ENCODE data around the gene AHDC1. TPM values are rescaled to one million over a fixed set of nuclear protein-coding genes. Genes with fewer than 3 reads are reported as not detected.

The AHDC1 gene
- total RNA-seq, 2 experiments from 2014 or later: 26.3 to 27.6 TPM

DNA sequence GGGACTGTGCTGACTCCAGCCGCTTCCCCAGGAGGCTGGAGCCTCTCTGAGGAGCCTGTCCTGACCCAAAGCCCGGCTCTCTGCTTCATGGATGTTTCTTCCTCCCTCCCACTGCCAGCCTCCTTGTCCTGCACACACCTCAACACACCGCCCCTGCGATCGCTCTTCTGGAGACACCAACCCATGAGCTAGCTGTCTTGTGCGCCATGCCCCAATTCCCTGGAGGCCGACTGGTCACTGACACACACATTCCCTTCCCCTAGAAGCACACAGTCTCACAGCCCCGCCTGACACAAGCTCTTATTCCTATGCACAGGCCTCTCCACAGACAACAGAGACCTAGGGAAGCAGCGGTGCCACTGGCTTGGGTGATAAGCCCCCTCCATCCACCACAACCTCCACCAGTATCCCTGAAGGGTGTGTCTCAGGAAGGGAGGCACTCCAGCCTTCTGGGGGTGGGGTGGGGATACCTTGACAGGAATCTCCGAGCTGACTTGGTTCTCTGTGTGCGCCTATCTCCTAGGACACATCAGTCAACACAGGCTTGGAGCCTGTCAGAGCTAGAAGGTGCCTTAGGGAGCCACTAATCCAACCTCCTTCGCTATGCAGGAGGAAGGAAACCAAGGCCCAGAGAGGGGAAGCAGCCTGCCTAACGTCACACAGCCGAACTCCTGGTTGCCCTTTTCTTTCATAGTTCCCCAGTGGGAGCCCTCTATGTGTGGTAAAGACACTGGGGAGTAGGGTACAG lies 31.1 kb downstream of the AHDC1 start:
- DNase-seq (no peak), ATAC-seq (no peak)
- CTCF ChIA-PET: interaction anchor here (0.9 to 15.1 kb wide), 3 partner anchors 18 to 96 kb away, joined by 3 to 178 read pairs (median 3); no protein-coding TSS in a partner anchor
- H3K4me3 Mint-ChIP-seq: no peak overlapping the region
- H3K4me1 Mint-ChIP-seq (ENCODE audit: low read depth): peaks cover 24% of the 10 kb centered on the region
- H3K36me3 Mint-ChIP-seq (ENCODE audit: low read depth): no peaks in the 10 kb centered on the region
- TF ChIP-seq, protein P1, sequence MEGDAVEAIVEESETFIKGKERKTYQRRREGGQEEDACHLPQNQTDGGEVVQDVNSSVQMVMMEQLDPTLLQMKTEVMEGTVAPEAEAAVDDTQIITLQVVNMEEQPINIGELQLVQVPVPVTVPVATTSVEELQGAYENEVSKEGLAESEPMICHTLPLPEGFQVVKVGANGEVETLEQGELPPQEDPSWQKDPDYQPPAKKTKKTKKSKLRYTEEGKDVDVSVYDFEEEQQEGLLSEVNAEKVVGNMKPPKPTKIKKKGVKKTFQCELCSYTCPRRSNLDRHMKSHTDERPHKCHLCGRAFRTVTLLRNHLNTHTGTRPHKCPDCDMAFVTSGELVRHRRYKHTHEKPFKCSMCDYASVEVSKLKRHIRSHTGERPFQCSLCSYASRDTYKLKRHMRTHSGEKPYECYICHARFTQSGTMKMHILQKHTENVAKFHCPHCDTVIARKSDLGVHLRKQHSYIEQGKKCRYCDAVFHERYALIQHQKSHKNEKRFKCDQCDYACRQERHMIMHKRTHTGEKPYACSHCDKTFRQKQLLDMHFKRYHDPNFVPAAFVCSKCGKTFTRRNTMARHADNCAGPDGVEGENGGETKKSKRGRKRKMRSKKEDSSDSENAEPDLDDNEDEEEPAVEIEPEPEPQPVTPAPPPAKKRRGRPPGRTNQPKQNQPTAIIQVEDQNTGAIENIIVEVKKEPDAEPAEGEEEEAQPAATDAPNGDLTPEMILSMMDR (IDR thresholded peaks at IDR 0.05): no peak
- POLR2A ChIA-PET: interaction anchor here (0.6 to 2.0 kb wide), 2 partner anchors 10 to 23 kb away, joined by 3 to 5 read pairs; no protein-coding TSS in a partner anchor
- H3K27ac Mint-ChIP-seq: no peak overlapping the region
- no peaks in the 10 kb centered on the region for H3K9me3 Mint-ChIP-seq
- peaks cover 4% of the 10 kb centered on the region for H3K27me3 Mint-ChIP-seq
- intact Hi-C loops (cut with micrococcal nuclease): no loop called here

DNA sequence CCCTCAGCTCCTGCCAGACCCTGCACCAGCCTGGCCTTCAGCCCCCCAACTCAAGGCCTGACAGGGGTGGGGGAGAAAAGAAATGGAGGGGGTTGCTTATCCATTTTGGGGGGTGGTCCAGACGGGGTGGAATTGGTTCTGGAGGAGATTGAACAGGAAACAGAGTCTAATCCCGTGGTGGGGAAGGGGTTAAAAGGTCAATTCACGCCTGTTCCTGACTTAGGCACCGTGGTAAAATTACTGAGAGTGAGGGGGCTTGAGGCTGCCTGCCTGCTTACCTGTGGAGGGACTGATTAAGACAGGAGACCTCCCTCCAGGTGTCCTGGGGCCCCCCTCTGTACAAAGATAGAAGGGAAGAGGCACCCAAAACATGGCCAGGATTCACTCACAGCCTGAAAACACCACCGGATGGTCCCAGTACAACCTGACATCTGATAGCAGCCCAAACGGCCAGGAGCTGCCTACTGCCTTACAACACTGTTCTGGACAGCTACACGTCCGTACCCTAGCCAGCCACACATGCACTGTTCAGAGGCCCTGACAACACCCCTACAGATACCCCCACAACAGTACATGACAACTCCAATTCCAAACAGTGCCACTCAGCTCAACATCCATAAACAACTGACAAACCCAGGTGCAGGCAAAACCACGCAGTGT lies 31.8 kb downstream of the AHDC1 start:
- Mint-ChIP-seq H3K36me3 (ENCODE audit: low read depth) (no peaks in the 10 kb centered on the region), H3K4me1 (ENCODE audit: low read depth) (peaks cover 29% of the 10 kb centered on the region), H3K27me3 (peaks cover 4% of the 10 kb centered on the region), H3K4me3 (no peak overlapping the region), H3K9me3 (no peaks in the 10 kb centered on the region), H3K27ac (no peak overlapping the region)
- DNase-seq (no peak), ATAC-seq (no peak)
- TF ChIP-seq, protein P1 (IDR thresholded peaks at IDR 0.05): no peak
- CTCF ChIA-PET: interaction anchor here (0.9 to 15.1 kb wide), 2 partner anchors 17 to 35 kb away, joined by 3 to 178 read pairs; no protein-coding TSS in a partner anchor
- intact Hi-C loops (cut with micrococcal nuclease): no loop called here
- POLR2A ChIA-PET: interaction anchor here (1.0 to 2.9 kb wide), 3 partner anchors 11 to 33 kb away, joined by 3 to 12 read pairs (median 5); no protein-coding TSS in a partner anchor

DNA sequence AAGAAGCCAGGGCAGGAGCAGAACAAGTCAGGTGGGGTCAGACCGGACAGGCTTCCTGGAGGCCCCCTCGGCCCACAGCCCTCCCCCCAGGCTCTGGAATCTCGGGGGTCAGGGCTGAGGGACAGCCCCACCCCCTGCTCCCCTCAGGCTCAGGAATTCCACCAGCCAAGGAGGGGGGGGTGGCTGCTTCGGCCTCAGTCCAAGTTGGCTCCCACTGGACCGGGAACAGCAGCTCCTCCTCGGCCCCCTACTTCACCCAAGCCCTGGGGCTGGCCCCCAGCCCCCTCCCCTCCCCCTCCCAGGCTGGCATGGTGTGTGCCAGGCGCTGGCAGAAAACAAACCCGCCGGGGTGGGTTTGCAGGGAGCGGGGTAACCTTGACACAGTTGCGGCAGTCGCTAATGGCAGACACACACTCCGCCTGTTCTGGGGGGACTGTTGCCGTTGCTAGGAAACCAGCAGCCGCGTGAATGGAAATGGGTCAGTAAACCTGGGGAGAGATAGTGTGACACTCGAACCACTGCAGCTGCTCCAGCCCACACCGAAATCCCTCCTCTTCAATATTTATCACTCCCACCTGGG lies 32.4 kb downstream of the AHDC1 start:
- Mint-ChIP-seq H3K4me1 (ENCODE audit: low read depth) (peaks cover 25% of the 10 kb centered on the region), H3K27me3 (no peaks in the 10 kb centered on the region), H3K27ac (no peak overlapping the region), H3K36me3 (ENCODE audit: low read depth) (no peaks in the 10 kb centered on the region), H3K9me3 (no peaks in the 10 kb centered on the region), H3K4me3 (no peak overlapping the region)
- no peak for DNase-seq
- POLR2A ChIA-PET: interaction anchor here (0.6 to 2.9 kb wide), 6 partner anchors 11 to 375 kb away, joined by 3 to 12 read pairs (median 4); partner anchors contain the start of gene WASF2
- intact Hi-C loops (cut with micrococcal nuclease): no loop called here
- TF ChIP-seq, protein P1 (IDR thresholded peaks at IDR 0.05): no peak
- CTCF ChIA-PET: interaction anchor here (0.6 to 15.1 kb wide), 4 partner anchors 17 to 338 kb away, joined by 3 to 178 read pairs (median 6); no protein-coding TSS in a partner anchor
- ATAC-seq: no peak

DNA sequence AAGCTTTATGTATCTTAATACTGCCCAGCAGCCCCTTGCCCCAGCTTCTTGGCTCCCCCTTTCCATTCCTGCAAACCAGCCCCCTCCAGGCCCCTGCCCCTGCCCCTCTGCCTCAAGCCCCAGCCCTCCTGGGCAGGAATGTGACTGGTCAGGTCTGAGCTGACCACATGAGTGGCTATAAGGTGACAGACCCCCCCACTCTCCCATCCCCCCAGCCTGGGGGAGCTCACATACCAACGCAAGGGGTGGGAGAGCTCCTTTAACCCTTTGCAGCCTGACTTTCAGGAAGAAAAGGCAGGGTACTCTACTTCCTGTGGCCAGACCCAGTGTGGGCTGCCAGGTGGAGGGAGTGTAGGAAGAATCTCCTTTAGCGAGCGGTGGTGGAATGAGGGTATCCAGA lies 33.2 kb downstream of the AHDC1 start:
- H3K9me3 Mint-ChIP-seq: no peaks in the 10 kb centered on the region
- intact Hi-C loops (cut with micrococcal nuclease): no loop called here
- H3K27me3 Mint-ChIP-seq: no peaks in the 10 kb centered on the region
- DNase-seq (no peak), ATAC-seq (no peak)
- no peaks in the 10 kb centered on the region for H3K36me3 Mint-ChIP-seq (ENCODE audit: low read depth)
- TF ChIP-seq, protein P1 (IDR thresholded peaks at IDR 0.05): no peak
- no peak overlapping the region for H3K27ac Mint-ChIP-seq
- peaks cover 25% of the 10 kb centered on the region for H3K4me1 Mint-ChIP-seq (ENCODE audit: low read depth)
- H3K4me3 Mint-ChIP-seq: no peak overlapping the region
- CTCF ChIA-PET: interaction anchor here (0.6 to 15.1 kb wide), 9 partner anchors 13 to 175 kb away, joined by 4 to 178 read pairs (median 9); no protein-coding TSS in a partner anchor
- POLR2A ChIA-PET: interaction anchor here (0.6 to 2.9 kb wide), 6 partner anchors 10 to 374 kb away, joined by 3 to 12 read pairs (median 4); partner anchors contain the start of gene WASF2

Measured in activated CD8-positive, alpha-beta T cell treated with anti-CD3 and anti-CD28 coated beads for 36 hours (primary cell).